HepG2 (cell line): Measurements from ENCODE around the gene FGD3. TPM values are rescaled to one million over a fixed set of nuclear protein-coding genes. Genes with fewer than 3 reads are reported as not detected.

ENCODE experiments used
- BHLHE40 ChIP-seq: IDR thresholded peaks from 2 replicates; pipeline ENCODE4 v1.6.1; 2011; ENCODE audit warnings: low read length, improper control_type of control experiment
- CENPBD1 ChIP-seq: sonication (generic); formaldehyde crosslinking; IDR thresholded peaks from 2 replicates; pipeline ENCODE4 v1.8.0; 2022; ENCODE audit warnings: missing genetic modification reagents, low read depth, mild to moderate bottlenecking, borderline replicate concordance
- HNF4A ChIP-seq: sonication (generic); formaldehyde crosslinking; IDR thresholded peaks from 2 replicates; pipeline ENCODE4 v1.4.0; 2020; ENCODE audit warnings: missing genetic modification reagents
- HOXA7 ChIP-seq: sonication (generic); formaldehyde crosslinking; IDR thresholded peaks from 2 replicates; pipeline ENCODE4 v1.8.1; 2022; ENCODE audit warnings: mild to moderate bottlenecking, missing genetic modification reagents, moderate library complexity
- MED13 ChIP-seq: sonication (generic); formaldehyde crosslinking; IDR thresholded peaks from 2 replicates; pipeline ENCODE4 v1.5.0; 2020; ENCODE audit warnings: missing genetic modification reagents
- MYC ChIP-seq: sonication (generic); formaldehyde crosslinking; IDR thresholded peaks from 2 replicates; pipeline ENCODE4 v1.9.0; 2021; ENCODE audit warnings: missing genetic modification reagents, borderline replicate concordance
- NCOA1 ChIP-seq: sonication (generic); formaldehyde crosslinking; IDR thresholded peaks from 2 replicates; pipeline ENCODE4 v1.9.0; 2021; ENCODE audit warnings: missing genetic modification reagents
- NR2F1 ChIP-seq, 2 experiments: fragments of 450-650 bp in 1 of 2; formaldehyde crosslinking in 1 of 2; IDR thresholded peaks; 2 replicates each; pipeline versions ENCODE4 v1.5.0 to v1.6.1; 2016 to 2020; ENCODE audit warnings: mild to moderate bottlenecking in 1 of 2, missing compliant biosample characterization in 1 of 2, missing genetic modification reagents in 1 of 2, moderate library complexity in 1 of 2
- POLR2AphosphoS2 ChIP-seq: IDR thresholded peaks from 2 replicates; pipeline ENCODE4 v1.6.1; 2011; ENCODE audit warnings: low read depth, low read length, improper control_type of control experiment
- PTBP1 ChIP-seq: fragments of 200-400 bp; formaldehyde crosslinking; IDR thresholded peaks from 2 replicates; pipeline ENCODE4 v1.6.1; 2018; ENCODE audit warnings: low read length, low read depth; ENCODE audit not compliant: poor library complexity, severe bottlenecking
- RBFOX2 ChIP-seq: fragments of 200-400 bp; formaldehyde crosslinking; IDR thresholded peaks from 2 replicates; pipeline ENCODE4 v1.6.1; 2017; ENCODE audit warnings: low read depth, mild to moderate bottlenecking, low read length
- RXRB ChIP-seq: IDR thresholded peaks from 2 replicates; pipeline ENCODE4 v1.6.1; 2016; ENCODE audit warnings: borderline replicate concordance, missing genetic modification reagents, missing compliant biosample characterization
- SMARCE1 ChIP-seq: fragments of 450-650 bp; IDR thresholded peaks from 2 replicates; pipeline ENCODE4 v1.6.1; 2017; ENCODE audit warnings: borderline replicate concordance
- TAF1 ChIP-seq: sonication (generic); formaldehyde crosslinking; IDR thresholded peaks from 2 replicates; pipeline ENCODE4 v1.4.0; 2020; ENCODE audit warnings: missing genetic modification reagents
- ZC3H4 ChIP-seq: sonication (generic); formaldehyde crosslinking; IDR thresholded peaks from 2 replicates; pipeline ENCODE4 v1.4.0; 2020; ENCODE audit warnings: missing genetic modification reagents, borderline replicate concordance
- ZNF263 ChIP-seq: sonication (generic); formaldehyde crosslinking; IDR thresholded peaks from 2 replicates; pipeline ENCODE4 v1.4.0; 2020; ENCODE audit warnings: missing genetic modification reagents
- ZNF687 ChIP-seq: sonication (generic); formaldehyde crosslinking; IDR thresholded peaks from 2 replicates; pipeline ENCODE4 v1.5.1; 2020; ENCODE audit warnings: mild to moderate bottlenecking, missing genetic modification reagents, moderate library complexity
- ZNF75D ChIP-seq: sonication (generic); formaldehyde crosslinking; IDR thresholded peaks from 2 replicates; pipeline ENCODE4 v1.8.1; 2023; ENCODE audit warnings: missing genetic modification reagents, mild to moderate bottlenecking, borderline replicate concordance
- ZNF775 ChIP-seq: sonication (generic); formaldehyde crosslinking; IDR thresholded peaks from 2 replicates; pipeline ENCODE4 v1.4.0; 2020; ENCODE audit warnings: missing genetic modification reagents, mild to moderate bottlenecking, moderate library complexity, borderline replicate concordance
- polyA plus RNA-seq, 8 experiments: library from polyadenylated mRNA; depleted of rRNA in 3 of 8; stranded (reverse) in 7 of 8; unstranded in 1 of 8; fragments of >200 nt; fragmentation: Illumina TruSeq in 4 of 8; extraction: Trizol in 4 of 8; gene quantifications; 2 replicates each; pipeline versions ENCODE4 v1.2.1 to v1.2.3, GENCODE V29; 2011 to 2016; ENCODE audit warnings: low read depth in 4 of 8, missing spikeins in 1 of 8, mixed read lengths in 1 of 8; ENCODE audit not compliant: insufficient read depth in 1 of 8
- total RNA-seq, 5 experiments: library from RNA; depleted of rRNA; stranded (reverse); fragments of >200 nt; fragmentation: Illumina TruSeq; extraction: Trizol; gene quantifications; 2 replicates each; pipeline ENCODE4 v1.2.3, GENCODE V29; 2016; ENCODE audit warnings: low read depth in 1 of 5
- TF ChIP-seq, protein P1 (sequence below): sonication (generic); formaldehyde crosslinking; IDR thresholded peaks from 2 replicates; pipeline ENCODE4 v1.4.0; 2020; ENCODE audit warnings: missing genetic modification reagents
- TF ChIP-seq, protein P2 (sequence below): sonication (generic); formaldehyde crosslinking; IDR thresholded peaks from 2 replicates; pipeline ENCODE4 v1.4.0; 2020; ENCODE audit warnings: mild to moderate bottlenecking, missing genetic modification reagents

The FGD3 gene
- total and polyA plus RNA-seq, 2 of the 13 experiments (the other 11 are each of a cell fraction or from before 2014, with no cell fraction given) = 0.53 to 1.1 TPM

GRCh38 chr9:93032545-93032944 lies 85.2 kb downstream of the FGD3 start (continued):
- TF ChIP-seq RXRB (CRISPR knock-in tag) = no peak
- TF ChIP-seq ZNF263 (CRISPR knock-in tag) = peak; percentile 94
- TF ChIP-seq ZNF775 = no peak
- TF ChIP-seq ZC3H4 = no peak
- TF ChIP-seq HNF4A (CRISPR knock-in tag) = peak; percentile 50; the same call in 1 of the 2 replicates
- TF ChIP-seq HOXA7 (CRISPR knock-in tag) = no peak
- peak; percentile 26 to 38; a peak in 2 of 4 replicates for TF ChIP-seq NR2F1 (CRISPR knock-in tag; IDR thresholded peaks at IDR 0.05)
- no peak for TF ChIP-seq NCOA1
- peak; percentile 34 for TF ChIP-seq ZNF687 (CRISPR knock-in tag)
- no peak for TF ChIP-seq CENPBD1
- TF ChIP-seq TAF1 (CRISPR knock-in tag) = no peak
- TF ChIP-seq PTBP1 = no peak
- TF ChIP-seq, protein P1, sequence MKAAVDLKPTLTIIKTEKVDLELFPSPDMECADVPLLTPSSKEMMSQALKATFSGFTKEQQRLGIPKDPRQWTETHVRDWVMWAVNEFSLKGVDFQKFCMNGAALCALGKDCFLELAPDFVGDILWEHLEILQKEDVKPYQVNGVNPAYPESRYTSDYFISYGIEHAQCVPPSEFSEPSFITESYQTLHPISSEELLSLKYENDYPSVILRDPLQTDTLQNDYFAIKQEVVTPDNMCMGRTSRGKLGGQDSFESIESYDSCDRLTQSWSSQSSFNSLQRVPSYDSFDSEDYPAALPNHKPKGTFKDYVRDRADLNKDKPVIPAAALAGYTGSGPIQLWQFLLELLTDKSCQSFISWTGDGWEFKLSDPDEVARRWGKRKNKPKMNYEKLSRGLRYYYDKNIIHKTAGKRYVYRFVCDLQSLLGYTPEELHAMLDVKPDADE (CRISPR knock-in tag) = no peak
- TF ChIP-seq, protein P2, sequence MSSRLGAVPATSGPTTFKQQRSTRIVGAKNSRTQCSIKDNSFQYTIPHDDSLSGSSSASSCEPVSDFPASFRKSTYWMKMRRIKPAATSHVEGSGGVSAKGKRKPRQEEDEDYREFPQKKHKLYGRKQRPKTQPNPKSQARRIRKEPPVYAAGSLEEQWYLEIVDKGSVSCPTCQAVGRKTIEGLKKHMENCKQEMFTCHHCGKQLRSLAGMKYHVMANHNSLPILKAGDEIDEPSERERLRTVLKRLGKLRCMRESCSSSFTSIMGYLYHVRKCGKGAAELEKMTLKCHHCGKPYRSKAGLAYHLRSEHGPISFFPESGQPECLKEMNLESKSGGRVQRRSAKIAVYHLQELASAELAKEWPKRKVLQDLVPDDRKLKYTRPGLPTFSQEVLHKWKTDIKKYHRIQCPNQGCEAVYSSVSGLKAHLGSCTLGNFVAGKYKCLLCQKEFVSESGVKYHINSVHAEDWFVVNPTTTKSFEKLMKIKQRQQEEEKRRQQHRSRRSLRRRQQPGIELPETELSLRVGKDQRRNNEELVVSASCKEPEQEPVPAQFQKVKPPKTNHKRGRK = no peak
- no peak for TF ChIP-seq RBFOX2
- no peak for TF ChIP-seq SMARCE1
- TF ChIP-seq BHLHE40 = peak; percentile 84
- no peak for TF ChIP-seq ZNF75D (CRISPR knock-in tag)
- TF ChIP-seq POLR2AphosphoS2 = no peak
- no peak for TF ChIP-seq MYC (CRISPR knock-in tag)
- no peak for TF ChIP-seq MED13 (CRISPR knock-in tag)
- TF ChIP-seq, all 625 proteins: peak for 15
